Hepatocyte (in vitro differentiated cells): ENCODE data around the gene MEIG1. TPM values are rescaled to one million over a fixed set of nuclear protein-coding genes. Genes with fewer than 3 reads are reported as not detected.

Experiments
- DNase-seq: peaks from one replicate; pipeline ENCODE4 v3.0.0-alpha.2; 2016; ENCODE audit warnings: low spot score
- H2AFZ ChIP-seq: fragments of 200-600 bp; sonication (generic); 2 replicates; pipeline ENCODE4 v1.6.0; 2016; ENCODE audit warnings: antibody characterized with exemption, mild to moderate bottlenecking
- H3K27ac ChIP-seq: fragments of 200-600 bp; sonication (generic); 2 replicates; pipeline ENCODE4 v1.5.1; 2016; ENCODE audit warnings: mild to moderate bottlenecking
- H3K27me3 ChIP-seq: fragments of 200-600 bp; sonication (generic); 2 replicates; pipeline ENCODE4 v1.6.1; 2016
- H3K36me3 ChIP-seq: fragments of 200-600 bp; sonication (generic); replicated peaks from 2 replicates; pipeline ENCODE4 v1.5.1; 2016; ENCODE audit warnings: low read depth; ENCODE audit not compliant: insufficient read depth
- H3K4me1 ChIP-seq: fragments of 200-600 bp; sonication (generic); 2 replicates; pipeline ENCODE4 v1.5.1; 2016; ENCODE audit warnings: mild to moderate bottlenecking, moderate library complexity; ENCODE audit not compliant: insufficient read depth
- H3K4me2 ChIP-seq: fragments of 200-600 bp; sonication (generic); 2 replicates; pipeline ENCODE4 v1.6.0; 2016
- H3K4me3 ChIP-seq: fragments of 200-600 bp; sonication (generic); 2 replicates; pipeline ENCODE4 v1.5.1; 2016; ENCODE audit warnings: mild to moderate bottlenecking
- H3K79me2 ChIP-seq: fragments of 200-600 bp; sonication (generic); 2 replicates; pipeline ENCODE4 v1.6.0; 2017; ENCODE audit warnings: mild to moderate bottlenecking
- H3K9me2 ChIP-seq: fragments of 200-600 bp; sonication (generic); replicated peaks from 2 replicates; pipeline ENCODE4 v1.6.0; 2017; ENCODE audit warnings: mild to moderate bottlenecking; ENCODE audit not compliant: insufficient read depth
- H3K9me3 ChIP-seq: fragments of 200-600 bp; sonication (generic); 2 replicates; pipeline ENCODE4 v1.5.1; 2016; ENCODE audit warnings: low read depth, mild to moderate bottlenecking
- H4K20me1 ChIP-seq: fragments of 200-600 bp; sonication (generic); 2 replicates; pipeline ENCODE4 v1.6.0; 2016; ENCODE audit warnings: mild to moderate bottlenecking; ENCODE audit not compliant: insufficient read depth, poor library complexity, severe bottlenecking
- CTCF ChIP-seq: fragments of 200-600 bp; sonication (generic); IDR thresholded peaks from 2 replicates; pipeline ENCODE4 v1.5.1; 2016; ENCODE audit warnings: antibody characterized with exemption, mild to moderate bottlenecking; ENCODE audit not compliant: poor library complexity
- EZH2 ChIP-seq: fragments of 200-600 bp; sonication (generic); IDR thresholded peaks from 2 replicates; pipeline ENCODE4 v1.6.1; 2016; ENCODE audit warnings: antibody characterized with exemption, mild to moderate bottlenecking, borderline replicate concordance
- EZH2phosphoT487 ChIP-seq: fragments of 200-600 bp; sonication (generic); IDR thresholded peaks from one replicate; pipeline ENCODE4 v1.6.1; 2018; ENCODE audit warnings: antibody characterized with exemption, mild to moderate bottlenecking, low read depth, moderate library complexity; ENCODE audit not compliant: unreplicated experiment, severe bottlenecking
- WGBS: methylation state at CpG from one replicate; pipeline ENCODE4 v1.1.6; 2016; ENCODE audit warnings: low lambda C conversion rate; ENCODE audit errors: missing lambda C conversion rate; 5-methylcytosine and 5-hydroxymethylcytosine counted together
- polyA plus RNA-seq: library from polyadenylated mRNA; unstranded; fragments of >200 nt; fragmentation: Nextera tagmentation; extraction: Ambion mirVana; gene quantifications from 2 replicates; pipeline ENCODE4 v1.2.1, GENCODE V29; 2016
- total RNA-seq: library from RNA; depleted of rRNA; stranded (reverse); fragments of >200 nt; gene quantifications from 2 replicates; pipeline ENCODE4 v1.2.3, GENCODE V29; 2014

MEIG1 gene
- total and polyA plus RNA-seq, 2 experiments from 2014 or later = 2.1 TPM; not detected in 1

GRCh38 chr10:14916600-14916999 lies 42.6 kb upstream of the MEIG1 start:
- Histone ChIP-seq H3K4me1 (no peaks in the 10 kb centered on the region), H3K27ac (no peak overlapping the region), H4K20me1 (no peaks in the 10 kb centered on the region), H2AFZ (no peak overlapping the region), H3K4me3 (no peak overlapping the region), H3K27me3 (no peaks in the 10 kb centered on the region), H3K9me3 (no peaks in the 10 kb centered on the region), H3K36me3 (no peaks in the 10 kb centered on the region), H3K79me2 (no peaks in the 10 kb centered on the region), H3K4me2 (no peak overlapping the region), H3K9me2 (no peaks in the 10 kb centered on the region)
- DNase-seq = no peak
- 98% methylated on average over 2 of the region's 2 CpGs for WGBS
- no peak for TF ChIP-seq EZH2
- TF ChIP-seq EZH2phosphoT487 = no peak
- no peak for TF ChIP-seq CTCF

GRCh38 chr10:14917827-14918226 lies 41.4 kb upstream of the MEIG1 start:
- no peaks in the 10 kb centered on the region for H3K9me3 ChIP-seq
- WGBS = 100% methylated on average over 3 of the region's 3 CpGs
- no peaks in the 10 kb centered on the region for H3K27me3 ChIP-seq
- H3K79me2 ChIP-seq = no peaks in the 10 kb centered on the region
- H3K9me2 ChIP-seq = no peaks in the 10 kb centered on the region
- TF ChIP-seq EZH2phosphoT487 = no peak
- no peak for TF ChIP-seq EZH2
- TF ChIP-seq CTCF = no peak
- no peaks in the 10 kb centered on the region for H3K4me1 ChIP-seq
- no peak overlapping the region for H3K4me3 ChIP-seq
- no peak overlapping the region for H3K4me2 ChIP-seq
- no peak for DNase-seq
- H2AFZ ChIP-seq = no peak overlapping the region
- H3K36me3 ChIP-seq = peaks cover 3% of the 10 kb centered on the region
- no peak overlapping the region for H3K27ac ChIP-seq
- H4K20me1 ChIP-seq = no peaks in the 10 kb centered on the region

GRCh38 chr10:14918964-14919363 lies 40.2 kb upstream of the MEIG1 start:
- Histone ChIP-seq H3K4me3 (no peak overlapping the region), H4K20me1 (no peaks in the 10 kb centered on the region), H2AFZ (no peak overlapping the region), H3K36me3 (peaks cover 4% of the 10 kb centered on the region), H3K4me2 (no peak overlapping the region), H3K4me1 (no peaks in the 10 kb centered on the region), H3K27ac (no peak overlapping the region), H3K9me2 (no peaks in the 10 kb centered on the region), H3K79me2 (no peaks in the 10 kb centered on the region), H3K9me3 (no peaks in the 10 kb centered on the region), H3K27me3 (no peaks in the 10 kb centered on the region)
- no peak for DNase-seq
- TF ChIP-seq EZH2phosphoT487 = no peak
- no peak for TF ChIP-seq EZH2
- no peak for TF ChIP-seq CTCF
- 96% methylated on average over 3 of the region's 3 CpGs for WGBS

- DNase-seq = no peak
- Histone ChIP-seq H3K4me3 (no peak overlapping the region), H3K36me3 (peaks cover 4% of the 10 kb centered on the region), H3K9me2 (no peaks in the 10 kb centered on the region), H4K20me1 (no peaks in the 10 kb centered on the region), H3K27me3 (no peaks in the 10 kb centered on the region), H3K9me3 (no peaks in the 10 kb centered on the region), H3K27ac (no peak overlapping the region), H2AFZ (no peak overlapping the region), H3K79me2 (no peaks in the 10 kb centered on the region), H3K4me1 (peaks cover 7% of the 10 kb centered on the region), H3K4me2 (no peak overlapping the region)
- TF ChIP-seq CTCF (no peak), EZH2 (no peak), EZH2phosphoT487 (no peak)
- 99% methylated on average over 7 of the region's 7 CpGs for WGBS
These were observed 35.2 kb upstream of the MEIG1 start for GRCh38 chr10:14924013-14924412.
